H1 (cell line): Measurements from ENCODE around the gene CEP85L. TPM values are rescaled to one million over a fixed set of nuclear protein-coding genes. Genes with fewer than 3 reads are reported as not detected.

ENCODE experiments used
- CREB1 ChIP-seq: IDR thresholded peaks from 2 replicates; pipeline ENCODE4 v1.6.1; 2012; ENCODE audit warnings: inconsistent platforms
- GTF2F1 ChIP-seq: IDR thresholded peaks from 2 replicates; pipeline ENCODE4 v1.6.1; 2012; ENCODE audit warnings: low read depth, low read length, improper control_type of control experiment, borderline replicate concordance
- NANOG ChIP-seq: IDR thresholded peaks from 2 replicates; pipeline ENCODE4 v1.6.1; 2011; ENCODE audit warnings: low read length, low read depth, mild to moderate bottlenecking, inconsistent platforms; ENCODE audit not compliant: insufficient read depth, poor library complexity, severe bottlenecking
- TAF7 ChIP-seq: optimal IDR thresholded peaks from 2 replicates; pipeline ENCODE3; 2011; ENCODE audit warnings: low read depth, mild to moderate bottlenecking, inconsistent platforms, low read length, moderate library complexity, borderline replicate concordance
- polyA plus RNA-seq, 7 experiments: library from polyadenylated mRNA; depleted of rRNA in 3 of 7; stranded (reverse) in 5 of 7; unstranded in 2 of 7; fragments of >200 nt in 5 of 7; fragments of 200-250 nt in 2 of 7; gene quantifications; 1 replicate in 5 of 7; 2 replicates in 1 of 7; 4 replicates in 1 of 7; pipeline versions ENCODE4 v1.2.1 to v1.2.3, GENCODE V29; 2011 to 2013; ENCODE audit warnings: missing spikeins in 2 of 7, mixed read lengths in 2 of 7
- total RNA-seq: library from RNA; stranded (reverse); fragmentation: NEBNext Ultra II Directional; extraction: Animal tissue kit (Norgen Biotek cat#: 25700); gene quantifications from 2 replicates; pipeline ENCODE4 v1.2.1, GENCODE V29; 2021

CEP85L gene
- total and polyA plus RNA-seq, 2 of the 8 experiments (the other 6 are each of a cell fraction or from before 2014, with no cell fraction given) = 3.2 to 27.6 TPM

DNA sequence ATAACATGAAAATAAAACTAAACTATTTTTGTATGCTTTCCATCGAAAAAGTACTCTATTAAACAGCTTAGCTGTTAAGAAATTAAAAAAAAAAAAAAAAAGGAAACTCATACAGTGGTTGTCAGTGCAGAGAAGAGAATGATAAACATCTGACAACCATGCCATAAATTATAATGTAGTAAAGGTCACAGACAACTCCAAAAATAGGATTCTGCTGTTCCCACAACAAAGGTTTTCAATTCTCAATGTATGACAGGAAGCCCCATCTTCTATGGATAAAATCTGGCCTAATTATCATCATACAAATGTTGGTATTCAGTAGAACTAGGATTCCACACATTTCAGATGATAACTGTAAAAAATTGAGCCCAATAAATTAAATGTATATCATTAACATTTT is 98.3 kb downstream of the CEP85L start (continued):
- TF ChIP-seq TAF7 (no peak), GTF2F1 (no peak), NANOG (no peak), CREB1 (no peak)
